Lower lobe of right lung (tissue), 2 donors: ENCODE measurements around the gene RPL3. TPM values are rescaled to one million over a fixed set of nuclear protein-coding genes. Genes with fewer than 3 reads are reported as not detected.

Source experiments
- ATAC-seq, 2 donors: fragments of 200-7000 bp; cut with Tn5 transposase; one replicate each; pipeline ENCODE4 v1.9.1; 2020 to 2022; ENCODE audit warnings: mild to moderate bottlenecking in 2 of 2, moderate library complexity in 2 of 2
- DNase-seq: peaks from one replicate; pipeline ENCODE4 v3.0.0-alpha.2; 2020
- H3K27ac ChIP-seq: fragments of 200-600 bp; one replicate; pipeline ENCODE4 v1.8.0; 2022
- H3K27me3 ChIP-seq: fragments of 200-600 bp; one replicate; pipeline ENCODE4 v1.8.0; 2022; ENCODE audit warnings: low read depth
- H3K36me3 ChIP-seq: fragments of 200-600 bp; one replicate; pipeline ENCODE4 v1.8.0; 2022; ENCODE audit warnings: mild to moderate bottlenecking
- H3K4me1 ChIP-seq: fragments of 200-600 bp; one replicate; pipeline ENCODE4 v1.8.0; 2022
- H3K4me3 ChIP-seq: fragments of 200-600 bp; one replicate; pipeline ENCODE4 v1.8.0; 2022; ENCODE audit warnings: mild to moderate bottlenecking
- H3K9me3 ChIP-seq: fragments of 200-600 bp; one replicate; pipeline ENCODE4 v1.8.0; 2022
- intact Hi-C: fragments of 100-400 bp; cut with DNase I; formaldehyde crosslinking; loops from one replicate; pipeline ENCODE4 v1.11.0; 2022
- total RNA-seq: library from RNA; stranded (reverse); fragmentation: NEBNext Ultra II Directional; extraction: Animal tissue kit (Norgen Biotek cat#: 25700); gene quantifications from one replicate; pipeline ENCODE4 v1.2.1, GENCODE V29; 2021
- TF ChIP-seq, protein P1 (sequence below): fragments of 200-600 bp; IDR thresholded peaks from one replicate; pipeline ENCODE4 v1.8.0; 2022; ENCODE audit warnings: antibody characterized with exemption, mild to moderate bottlenecking
- donor health status: DM: no; HTN: yes; CAD: no; lungs with severe emphysema.

The RPL3 gene
- total RNA-seq, 1 donor from 2014 or later, result 1,467 TPM

DNA sequence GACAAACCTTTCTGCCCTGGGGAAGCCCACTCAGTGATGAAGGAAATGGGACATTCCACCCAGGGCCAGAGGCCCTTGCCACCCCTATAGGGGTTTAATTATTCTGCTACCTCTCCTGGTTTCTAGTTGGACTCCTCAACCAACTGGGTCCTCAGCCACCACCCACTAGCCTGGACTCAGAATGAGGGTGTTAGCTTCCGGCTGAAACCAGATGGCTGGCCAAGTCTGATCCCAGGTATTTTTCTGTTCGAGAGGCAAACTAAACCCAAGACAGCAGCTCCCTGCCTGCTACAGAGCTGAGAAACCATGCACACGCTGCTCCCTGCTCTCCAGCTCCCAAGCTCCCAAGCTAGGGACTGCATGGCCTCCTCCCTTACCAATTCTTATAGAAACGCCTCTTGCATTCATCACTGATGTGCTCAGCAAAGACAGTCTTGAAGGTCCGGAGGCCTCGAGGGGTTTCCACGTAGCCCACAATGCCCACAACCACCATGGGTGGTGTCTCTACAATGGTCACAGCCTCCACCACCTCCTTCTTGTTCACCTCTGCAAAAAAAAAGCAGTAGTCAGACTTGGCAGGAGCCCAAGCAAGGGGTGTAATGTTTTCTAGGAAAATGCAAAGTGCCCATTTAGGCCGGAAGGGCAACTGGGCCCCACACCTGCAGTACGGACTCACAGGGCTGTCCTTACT is 2.2 kb downstream of the RPL3 start:
- intact Hi-C loops, result loop anchor here (10.0 kb wide), 1 partner anchor 142 kb away; no protein-coding TSS in a partner anchor
- DNase-seq, result peak; percentile 28

DNA sequence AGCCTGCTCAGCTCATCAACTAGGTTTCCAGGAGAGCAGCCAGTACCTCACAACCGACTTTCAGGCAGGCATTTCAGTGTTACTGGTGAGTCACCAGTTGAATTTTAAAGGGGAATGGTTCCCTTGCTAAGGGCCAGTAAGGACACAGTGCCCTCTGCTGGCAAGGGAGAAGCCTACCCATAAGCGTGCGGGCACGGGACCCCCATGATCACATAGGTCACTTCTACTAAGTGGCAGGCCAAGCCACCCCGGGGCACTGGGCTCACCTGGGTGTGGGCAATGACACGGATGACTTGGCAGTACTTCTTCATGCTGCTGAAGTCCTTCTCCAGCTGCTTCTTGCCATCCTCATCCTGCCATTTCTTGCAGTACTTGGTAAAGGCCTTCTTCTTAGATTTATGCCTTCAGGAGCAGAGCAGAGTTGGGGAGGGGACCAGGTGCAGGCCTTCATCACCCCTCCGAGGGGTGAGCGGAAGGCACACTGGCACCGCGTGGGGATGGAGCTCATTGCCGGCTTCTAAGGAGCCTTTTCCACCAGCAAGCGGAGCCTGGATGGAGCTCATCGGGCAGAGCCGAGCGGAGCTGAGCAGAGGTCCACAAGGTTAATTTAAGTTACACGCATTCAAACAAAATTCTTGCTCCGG is 2.9 kb downstream of the RPL3 start:
- intact Hi-C loops, result loop anchor here (10.0 kb wide), 1 partner anchor 142 kb away; no protein-coding TSS in a partner anchor
- peaks cover 55% of the 10 kb centered on the region for H3K4me1 ChIP-seq
- H3K9me3 ChIP-seq, result no peaks in the 10 kb centered on the region
- peak overlapping the region; percentile 1 for H3K27ac ChIP-seq
- TF ChIP-seq, protein P1, sequence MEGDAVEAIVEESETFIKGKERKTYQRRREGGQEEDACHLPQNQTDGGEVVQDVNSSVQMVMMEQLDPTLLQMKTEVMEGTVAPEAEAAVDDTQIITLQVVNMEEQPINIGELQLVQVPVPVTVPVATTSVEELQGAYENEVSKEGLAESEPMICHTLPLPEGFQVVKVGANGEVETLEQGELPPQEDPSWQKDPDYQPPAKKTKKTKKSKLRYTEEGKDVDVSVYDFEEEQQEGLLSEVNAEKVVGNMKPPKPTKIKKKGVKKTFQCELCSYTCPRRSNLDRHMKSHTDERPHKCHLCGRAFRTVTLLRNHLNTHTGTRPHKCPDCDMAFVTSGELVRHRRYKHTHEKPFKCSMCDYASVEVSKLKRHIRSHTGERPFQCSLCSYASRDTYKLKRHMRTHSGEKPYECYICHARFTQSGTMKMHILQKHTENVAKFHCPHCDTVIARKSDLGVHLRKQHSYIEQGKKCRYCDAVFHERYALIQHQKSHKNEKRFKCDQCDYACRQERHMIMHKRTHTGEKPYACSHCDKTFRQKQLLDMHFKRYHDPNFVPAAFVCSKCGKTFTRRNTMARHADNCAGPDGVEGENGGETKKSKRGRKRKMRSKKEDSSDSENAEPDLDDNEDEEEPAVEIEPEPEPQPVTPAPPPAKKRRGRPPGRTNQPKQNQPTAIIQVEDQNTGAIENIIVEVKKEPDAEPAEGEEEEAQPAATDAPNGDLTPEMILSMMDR, result peak; percentile 92
- H3K4me3 ChIP-seq, result peak overlapping the region; percentile 80
- H3K36me3 ChIP-seq, result peaks cover 67% of the 10 kb centered on the region
- ATAC-seq (peak; percentile 41 to 57), DNase-seq (peak; percentile 74)
- no peaks in the 10 kb centered on the region for H3K27me3 ChIP-seq

More for the DNA sequence above, 2.2 kb downstream of the RPL3 start:
- TF ChIP-seq, protein P1, result no peak
- H3K27ac ChIP-seq, result peak overlapping the region; percentile 97
- H3K4me3 ChIP-seq, result peak overlapping the region; percentile 80
- no peaks in the 10 kb centered on the region for H3K27me3 ChIP-seq
- peaks cover 55% of the 10 kb centered on the region for H3K4me1 ChIP-seq
- H3K9me3 ChIP-seq, result no peaks in the 10 kb centered on the region
- ATAC-seq, result no peak
- H3K36me3 ChIP-seq, result peaks cover 60% of the 10 kb centered on the region

DNA sequence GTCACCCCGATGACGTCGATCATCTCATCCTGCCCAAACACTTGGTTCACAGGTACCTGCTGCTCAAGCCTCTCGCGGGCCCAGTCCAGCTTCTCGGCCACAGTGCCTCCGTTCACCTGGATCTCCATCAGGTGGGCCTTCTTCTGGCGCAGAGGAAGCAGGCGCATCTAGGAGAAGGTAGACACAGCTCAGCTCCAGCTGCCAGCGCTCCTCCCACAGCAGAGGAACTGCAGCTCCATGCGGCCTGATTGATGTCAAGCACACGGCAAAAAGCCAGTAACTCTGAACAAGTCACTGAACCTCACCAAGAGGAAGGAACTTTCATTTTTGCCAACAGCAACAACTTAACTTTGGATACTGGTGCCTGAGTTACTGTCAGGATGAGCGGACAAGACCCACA is 4.0 kb downstream of the RPL3 start:
- intact Hi-C loops, result loop anchor here (10.0 kb wide), 1 partner anchor 141 kb away; no protein-coding TSS in a partner anchor
- peaks cover 69% of the 10 kb centered on the region for H3K36me3 ChIP-seq
- TF ChIP-seq, protein P1, result no peak
- DNase-seq (no peak), ATAC-seq (no peak)
- no peak overlapping the region for H3K4me3 ChIP-seq
- H3K4me1 ChIP-seq, result peaks cover 64% of the 10 kb centered on the region
- no peaks in the 10 kb centered on the region for H3K9me3 ChIP-seq
- H3K27ac ChIP-seq, result peak overlapping the region; percentile 1
- H3K27me3 ChIP-seq, result no peaks in the 10 kb centered on the region

- peaks cover 69% of the 10 kb centered on the region for H3K4me1 ChIP-seq
- no peak overlapping the region for H3K4me3 ChIP-seq
- no peaks in the 10 kb centered on the region for H3K9me3 ChIP-seq
- DNase-seq (no peak), ATAC-seq (no peak)
- intact Hi-C loops, result loop anchor here (10.0 kb wide), 1 partner anchor 140 kb away; no protein-coding TSS in a partner anchor
- H3K27ac ChIP-seq, result no peak overlapping the region
- H3K36me3 ChIP-seq, result peaks cover 69% of the 10 kb centered on the region
- TF ChIP-seq, protein P1, result no peak
- H3K27me3 ChIP-seq, result no peaks in the 10 kb centered on the region
Observed at GRCh38 chr22:39314251-39314971, 5.0 kb downstream of the RPL3 start.

- no peak for ATAC-seq
- DNase-seq, result no peak
- no peak overlapping the region for H3K27ac ChIP-seq
- intact Hi-C loops, result loop anchor here (10.0 kb wide), 1 partner anchor 139 kb away; no protein-coding TSS in a partner anchor
- no peak overlapping the region for H3K4me3 ChIP-seq
- no peaks in the 10 kb centered on the region for H3K27me3 ChIP-seq
- peaks cover 69% of the 10 kb centered on the region for H3K36me3 ChIP-seq
- H3K9me3 ChIP-seq, result no peaks in the 10 kb centered on the region
- peaks cover 72% of the 10 kb centered on the region for H3K4me1 ChIP-seq
- TF ChIP-seq, protein P1, result no peak
Observed at GRCh38 chr22:39313258-39314001, 6.0 kb downstream of the RPL3 start.
